DOHH2 (cell line): ENCODE data around the gene SESN1.

Experiments used
- H3F3A ChIP-seq: fragments of 200-600 bp; sonication (generic), shearing (Covaris generic); 2 replicates; pipeline ENCODE4 v1.6.0; 2016; ENCODE audit warnings: antibody characterized with exemption, mild to moderate bottlenecking; ENCODE audit not compliant: control insufficient read depth, insufficient read depth
- H3K27ac ChIP-seq: fragments of 200-600 bp; sonication (generic); 2 replicates; pipeline ENCODE4 v1.5.1; 2014; ENCODE audit warnings: low read depth, mild to moderate bottlenecking, low read length, moderate library complexity
- H3K27me3 ChIP-seq: fragments of 200-600 bp; sonication (generic); 2 replicates; pipeline ENCODE4 v1.6.1; 2014; ENCODE audit warnings: mild to moderate bottlenecking, low read length, mixed read lengths; ENCODE audit not compliant: control insufficient read depth
- H3K36me3 ChIP-seq: fragments of 200-600 bp; sonication (generic); 2 replicates; pipeline ENCODE4 v1.6.1; 2014; ENCODE audit warnings: mild to moderate bottlenecking, low read length, moderate library complexity, mixed read lengths; ENCODE audit not compliant: control insufficient read depth
- H3K4me1 ChIP-seq: fragments of 200-600 bp; sonication (generic); 2 replicates; pipeline ENCODE4 v1.6.1; 2014; ENCODE audit warnings: mild to moderate bottlenecking, low read length, mixed read lengths; ENCODE audit not compliant: control insufficient read depth
- H3K4me2 ChIP-seq: fragments of 200-600 bp; sonication (generic); 2 replicates; pipeline ENCODE4 v1.6.0; 2014; ENCODE audit warnings: mild to moderate bottlenecking, low read length, moderate library complexity
- H3K4me3 ChIP-seq: fragments of 200-600 bp; sonication (generic); 2 replicates; pipeline ENCODE4 v1.5.1; 2014; ENCODE audit warnings: mild to moderate bottlenecking, low read length, mixed read lengths
- H3K79me2 ChIP-seq: fragments of 200-600 bp; sonication (generic); 2 replicates; pipeline ENCODE4 v1.6.1; 2014; ENCODE audit warnings: mild to moderate bottlenecking, low read length, mixed read lengths; ENCODE audit not compliant: control insufficient read depth
- H3K9me2 ChIP-seq: fragments of 200-600 bp; sonication (generic); replicated peaks from 2 replicates; pipeline ENCODE4 v1.6.1; 2014; ENCODE audit warnings: mild to moderate bottlenecking, low read length, mixed read lengths; ENCODE audit not compliant: control insufficient read depth
- H3K9me3 ChIP-seq: fragments of 200-600 bp; sonication (generic); 2 replicates; pipeline ENCODE4 v1.6.1; 2014; ENCODE audit warnings: antibody characterized with exemption, low read length, mixed read lengths; ENCODE audit not compliant: control insufficient read depth, insufficient read depth
- H4K20me1 ChIP-seq: fragments of 200-600 bp; sonication (generic); 2 replicates; pipeline ENCODE4 v1.6.0; 2014; ENCODE audit warnings: low read depth, mild to moderate bottlenecking, antibody characterized with exemption, low read length, moderate library complexity; ENCODE audit not compliant: control insufficient read depth, insufficient read depth
- EZH2phosphoT487 ChIP-seq: fragments of 200-600 bp; sonication (generic); IDR thresholded peaks from 2 replicates; pipeline ENCODE4 v1.6.1; 2017; ENCODE audit warnings: borderline replicate concordance, mild to moderate bottlenecking, antibody characterized with exemption, low read length, moderate library complexity, mixed read lengths
- TF ChIP-seq, protein P1 (sequence below): fragments of 200-600 bp; sonication (generic); IDR thresholded peaks from one replicate; pipeline ENCODE4 v1.5.1; 2014; ENCODE audit warnings: antibody characterized with exemption, mild to moderate bottlenecking, low read depth, low read length; ENCODE audit not compliant: poor library complexity, severe bottlenecking

Gene SESN1

DNA sequence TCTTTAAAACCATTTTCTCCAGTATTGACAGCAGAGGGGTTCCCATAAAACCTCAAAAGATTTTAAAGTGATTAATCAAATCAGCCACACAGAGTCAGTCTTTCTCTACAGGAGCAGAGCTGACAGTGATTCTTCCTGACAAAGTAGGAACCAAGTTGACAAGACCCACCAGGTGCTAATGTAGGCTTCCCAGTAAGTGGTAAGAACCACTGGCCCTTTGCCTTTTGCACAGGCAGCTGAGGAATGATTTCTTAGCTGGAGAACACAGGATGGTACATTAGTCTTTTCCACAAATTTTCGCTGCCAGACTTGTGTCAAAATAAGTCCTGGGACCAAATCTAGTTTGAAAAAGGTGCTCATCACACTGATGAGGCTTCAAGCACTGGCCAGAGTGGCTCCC is 150.6 kb downstream of the SESN1 start:
- Histone ChIP-seq H3K27ac (no peak overlapping the region), H3F3A (no peaks in the 10 kb centered on the region), H3K9me2 (no peaks in the 10 kb centered on the region), H3K4me2 (no peak overlapping the region), H3K4me3 (no peak overlapping the region), H3K79me2 (no peaks in the 10 kb centered on the region), H4K20me1 (no peaks in the 10 kb centered on the region), H3K36me3 (no peaks in the 10 kb centered on the region), H3K27me3 (peaks cover 6% of the 10 kb centered on the region; the same call in 1 of the 2 replicates), H3K9me3 (no peaks in the 10 kb centered on the region), H3K4me1 (peaks cover 5% of the 10 kb centered on the region; the same call in 1 of the 2 replicates)
- TF ChIP-seq, protein P1, sequence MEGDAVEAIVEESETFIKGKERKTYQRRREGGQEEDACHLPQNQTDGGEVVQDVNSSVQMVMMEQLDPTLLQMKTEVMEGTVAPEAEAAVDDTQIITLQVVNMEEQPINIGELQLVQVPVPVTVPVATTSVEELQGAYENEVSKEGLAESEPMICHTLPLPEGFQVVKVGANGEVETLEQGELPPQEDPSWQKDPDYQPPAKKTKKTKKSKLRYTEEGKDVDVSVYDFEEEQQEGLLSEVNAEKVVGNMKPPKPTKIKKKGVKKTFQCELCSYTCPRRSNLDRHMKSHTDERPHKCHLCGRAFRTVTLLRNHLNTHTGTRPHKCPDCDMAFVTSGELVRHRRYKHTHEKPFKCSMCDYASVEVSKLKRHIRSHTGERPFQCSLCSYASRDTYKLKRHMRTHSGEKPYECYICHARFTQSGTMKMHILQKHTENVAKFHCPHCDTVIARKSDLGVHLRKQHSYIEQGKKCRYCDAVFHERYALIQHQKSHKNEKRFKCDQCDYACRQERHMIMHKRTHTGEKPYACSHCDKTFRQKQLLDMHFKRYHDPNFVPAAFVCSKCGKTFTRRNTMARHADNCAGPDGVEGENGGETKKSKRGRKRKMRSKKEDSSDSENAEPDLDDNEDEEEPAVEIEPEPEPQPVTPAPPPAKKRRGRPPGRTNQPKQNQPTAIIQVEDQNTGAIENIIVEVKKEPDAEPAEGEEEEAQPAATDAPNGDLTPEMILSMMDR, result no peak
- TF ChIP-seq EZH2phosphoT487, result no peak

DNA sequence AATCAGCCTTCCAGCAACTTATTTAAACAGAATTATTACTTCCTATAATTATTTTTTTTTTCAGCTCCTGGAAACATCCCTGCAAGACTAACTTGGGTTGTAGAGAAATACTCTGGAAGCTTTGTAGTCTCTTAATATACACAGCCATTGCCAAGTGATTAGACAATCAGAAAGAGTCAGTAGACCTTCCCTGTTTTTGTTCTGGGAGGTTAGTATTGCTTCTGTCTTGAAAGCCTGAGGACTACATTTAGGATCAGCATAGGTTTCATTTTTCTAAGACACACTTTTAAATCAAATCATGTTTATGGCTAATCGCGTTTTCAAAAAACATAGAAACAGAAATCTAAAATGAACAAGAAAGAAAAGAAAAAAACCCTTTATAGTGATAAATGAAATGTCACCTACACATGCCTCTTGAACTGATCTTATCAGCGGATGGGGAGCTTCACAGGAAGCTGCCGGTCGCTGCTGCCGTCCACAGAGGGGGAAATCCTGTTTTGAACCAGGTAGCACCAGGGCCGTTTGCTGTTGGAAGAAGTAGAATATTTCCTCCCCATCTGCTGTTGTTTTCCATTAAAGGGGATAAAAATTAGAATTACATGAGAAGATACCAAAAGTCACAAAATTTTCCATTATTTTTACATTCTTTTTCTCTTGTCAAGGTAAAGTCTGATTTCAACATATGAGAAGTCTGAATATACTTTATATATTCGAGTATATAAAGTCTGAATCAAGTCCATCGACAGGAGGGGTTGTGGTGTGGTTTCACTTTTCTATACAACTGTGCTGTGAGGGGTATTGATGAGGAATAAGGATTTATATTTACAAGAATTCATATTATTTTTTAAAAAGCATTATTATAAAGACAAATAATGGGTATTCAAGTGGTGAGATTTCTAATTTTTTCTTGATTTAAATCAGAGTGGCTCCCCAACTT is 151.8 kb downstream of the SESN1 start:
- no peak overlapping the region for H3K4me3 ChIP-seq
- H3K27ac ChIP-seq, result no peak overlapping the region
- no peaks in the 10 kb centered on the region for H3K36me3 ChIP-seq
- H3K27me3 ChIP-seq, result peaks cover 6% of the 10 kb centered on the region; the same call in 1 of the 2 replicates
- no peaks in the 10 kb centered on the region for H4K20me1 ChIP-seq
- TF ChIP-seq, protein P1, result no peak
- no peak for TF ChIP-seq EZH2phosphoT487
- H3K4me1 ChIP-seq, result peaks cover 5% of the 10 kb centered on the region; the same call in 1 of the 2 replicates
- H3K79me2 ChIP-seq, result no peaks in the 10 kb centered on the region
- H3F3A ChIP-seq, result no peaks in the 10 kb centered on the region
- H3K9me3 ChIP-seq, result no peaks in the 10 kb centered on the region
- no peak overlapping the region for H3K4me2 ChIP-seq
- no peaks in the 10 kb centered on the region for H3K9me2 ChIP-seq

DNA sequence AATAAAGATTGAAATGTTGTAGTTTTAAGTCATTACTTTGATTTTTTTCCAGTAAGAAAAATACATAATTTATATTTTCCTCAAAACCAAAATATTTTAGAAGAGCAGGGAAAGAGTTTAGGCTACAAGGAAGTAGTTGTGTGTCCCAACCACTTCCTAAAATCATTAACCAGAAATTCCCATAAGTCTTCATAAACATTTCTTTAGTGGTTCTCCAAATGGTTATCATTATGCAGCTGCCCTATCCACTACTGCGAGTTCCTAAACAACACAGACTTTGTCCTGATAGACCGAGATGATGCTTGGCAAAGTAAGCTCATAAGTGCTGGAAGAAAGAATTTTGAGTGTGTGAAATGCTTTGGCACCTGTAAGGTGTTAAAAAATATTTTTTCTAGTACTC is 152.8 kb downstream of the SESN1 start:
- Histone ChIP-seq H3K36me3 (no peaks in the 10 kb centered on the region), H3K4me2 (no peak overlapping the region), H3K4me1 (peaks cover 5% of the 10 kb centered on the region; the same call in 1 of the 2 replicates), H4K20me1 (no peaks in the 10 kb centered on the region), H3F3A (no peaks in the 10 kb centered on the region), H3K27me3 (peaks cover 5% of the 10 kb centered on the region; the same call in 1 of the 2 replicates), H3K9me3 (no peaks in the 10 kb centered on the region), H3K27ac (no peak overlapping the region), H3K79me2 (no peaks in the 10 kb centered on the region), H3K9me2 (no peaks in the 10 kb centered on the region), H3K4me3 (no peak overlapping the region)
- TF ChIP-seq EZH2phosphoT487, result no peak
- TF ChIP-seq, protein P1, result no peak
